Choroid plexus epithelial cell (primary cell): ENCODE data around the gene CPSF6.

Experiments used
- DNase-seq: peaks from one replicate; pipeline ENCODE4 v3.0.0-alpha.2; 2010; ENCODE audit warnings: low read depth
- H3K4me3 ChIP-seq: 2 replicates; pipeline ENCODE4 v1.5.1; 2011; ENCODE audit warnings: low read depth, mild to moderate bottlenecking, control low read depth, low read length, moderate library complexity
- TF ChIP-seq, protein P1 (sequence below): conservative IDR thresholded peaks from 2 replicates; pipeline ENCODE4 v1.5.1; 2011; ENCODE audit warnings: low read depth, mild to moderate bottlenecking, control low read depth, inconsistent platforms, low read length, moderate library complexity

CPSF6 gene

GRCh38 chr12:69321351-69321750, 82.0 kb downstream of the CPSF6 start:
- no peak for DNase-seq
- TF ChIP-seq, protein P1, sequence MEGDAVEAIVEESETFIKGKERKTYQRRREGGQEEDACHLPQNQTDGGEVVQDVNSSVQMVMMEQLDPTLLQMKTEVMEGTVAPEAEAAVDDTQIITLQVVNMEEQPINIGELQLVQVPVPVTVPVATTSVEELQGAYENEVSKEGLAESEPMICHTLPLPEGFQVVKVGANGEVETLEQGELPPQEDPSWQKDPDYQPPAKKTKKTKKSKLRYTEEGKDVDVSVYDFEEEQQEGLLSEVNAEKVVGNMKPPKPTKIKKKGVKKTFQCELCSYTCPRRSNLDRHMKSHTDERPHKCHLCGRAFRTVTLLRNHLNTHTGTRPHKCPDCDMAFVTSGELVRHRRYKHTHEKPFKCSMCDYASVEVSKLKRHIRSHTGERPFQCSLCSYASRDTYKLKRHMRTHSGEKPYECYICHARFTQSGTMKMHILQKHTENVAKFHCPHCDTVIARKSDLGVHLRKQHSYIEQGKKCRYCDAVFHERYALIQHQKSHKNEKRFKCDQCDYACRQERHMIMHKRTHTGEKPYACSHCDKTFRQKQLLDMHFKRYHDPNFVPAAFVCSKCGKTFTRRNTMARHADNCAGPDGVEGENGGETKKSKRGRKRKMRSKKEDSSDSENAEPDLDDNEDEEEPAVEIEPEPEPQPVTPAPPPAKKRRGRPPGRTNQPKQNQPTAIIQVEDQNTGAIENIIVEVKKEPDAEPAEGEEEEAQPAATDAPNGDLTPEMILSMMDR: no peak
- no peak overlapping the region for H3K4me3 ChIP-seq
